ENCODE results near the gene CHST11.
A peak's percentile ranks its signal among the peaks of the same experiment; 100 is the strongest.

CHST11 gene

GRCh38 chr12:104413330-104413729 is 43.4 kb upstream of the CHST11 start:
- no peak for TF ChIP-seq CTCF (conservative IDR thresholded peaks at IDR 0.05; ENCODE audit: low read depth, low read length)
- no peak for DNase-seq (ENCODE audit: low read depth)
- no peak overlapping the region for H3K4me3 ChIP-seq (ENCODE audit: low read length)

- H3K4me3 ChIP-seq (ENCODE audit: low read length) = no peak overlapping the region
- DNase-seq (ENCODE audit: low read depth) = peak; percentile 87
- TF ChIP-seq CTCF (conservative IDR thresholded peaks at IDR 0.05; ENCODE audit: low read depth, low read length) = no peak
Measured at GRCh38 chr12:104414581-104415341, 42.0 kb upstream of the CHST11 start.

GRCh38 chr12:104415342-104415980 is 41.3 kb upstream of the CHST11 start:
- no peak overlapping the region for H3K4me3 ChIP-seq (ENCODE audit: low read length)
- no peak for DNase-seq (ENCODE audit: low read depth)
- no peak for TF ChIP-seq CTCF (conservative IDR thresholded peaks at IDR 0.05; ENCODE audit: low read depth, low read length)

- DNase-seq (ENCODE audit: low read depth) = no peak
- H3K4me3 ChIP-seq (ENCODE audit: low read length) = no peak overlapping the region
- TF ChIP-seq CTCF (conservative IDR thresholded peaks at IDR 0.05; ENCODE audit: low read depth, low read length) = no peak
Measured at GRCh38 chr12:104416136-104416535, 40.6 kb upstream of the CHST11 start.

GRCh38 chr12:104416585-104416984 is 40.2 kb upstream of the CHST11 start:
- DNase-seq (ENCODE audit: low read depth) = no peak
- no peak for TF ChIP-seq CTCF (conservative IDR thresholded peaks at IDR 0.05; ENCODE audit: low read depth, low read length)
- H3K4me3 ChIP-seq (ENCODE audit: low read length) = no peak overlapping the region

- H3K4me3 ChIP-seq (ENCODE audit: low read length) = no peak overlapping the region
- DNase-seq (ENCODE audit: low read depth) = no peak
- TF ChIP-seq CTCF (conservative IDR thresholded peaks at IDR 0.05; ENCODE audit: low read depth, low read length) = no peak
Measured at GRCh38 chr12:104419717-104420116, 37.0 kb upstream of the CHST11 start.

- H3K4me3 ChIP-seq (ENCODE audit: low read length) = no peak overlapping the region
- DNase-seq (ENCODE audit: low read depth) = no peak
- no peak for TF ChIP-seq CTCF (conservative IDR thresholded peaks at IDR 0.05; ENCODE audit: low read depth, low read length)
Measured at GRCh38 chr12:104420868-104421267, 35.9 kb upstream of the CHST11 start.

Data from retinal pigment epithelial cell (primary cell).